ENCODE data around the gene BARX2.

Gene BARX2

DNA sequence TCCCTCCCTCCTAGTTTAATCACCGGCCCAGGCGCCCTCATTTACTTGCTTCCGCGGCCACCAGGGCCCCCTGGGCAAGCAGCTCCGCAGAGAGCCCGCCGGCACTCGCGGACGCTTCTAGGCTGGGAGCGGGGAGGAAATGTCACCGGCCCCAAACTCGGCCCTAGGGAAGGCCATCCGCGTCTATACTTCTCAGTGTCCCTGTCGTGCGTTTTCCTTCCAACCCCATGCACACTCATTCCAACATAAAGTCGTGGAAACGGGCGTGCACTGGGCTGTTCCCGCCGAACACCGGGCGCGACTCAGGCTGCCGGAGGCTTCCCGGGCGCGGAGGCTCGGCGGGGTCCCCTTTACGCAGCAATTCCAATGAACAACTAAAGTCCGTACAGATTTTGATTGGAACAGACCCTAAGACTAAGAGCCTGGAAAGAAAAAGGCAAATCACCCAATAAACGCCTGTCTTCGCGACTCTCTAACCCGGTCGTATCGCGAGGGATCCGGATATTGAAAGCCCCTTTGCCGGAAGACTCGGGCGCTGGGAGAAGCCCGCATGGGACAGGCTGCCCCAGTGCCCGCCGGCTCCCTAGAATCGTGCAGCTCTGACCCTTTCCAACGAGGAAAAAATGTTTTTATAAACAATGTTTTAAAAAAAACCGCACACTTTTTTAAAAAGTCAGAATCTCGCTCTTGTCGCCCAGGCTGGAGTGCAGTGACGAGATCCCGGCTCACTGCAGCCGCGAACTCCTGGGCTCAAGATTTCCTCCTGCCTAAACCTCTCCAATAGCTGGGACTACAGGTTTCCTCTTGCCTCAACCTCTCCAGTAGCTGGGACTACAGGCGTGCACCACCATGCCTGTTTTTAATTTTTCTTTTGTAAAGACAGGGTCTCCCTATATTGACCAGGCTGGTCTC is 1.3 kb upstream of the BARX2 start:
- DNase-seq, result no peak

DNA sequence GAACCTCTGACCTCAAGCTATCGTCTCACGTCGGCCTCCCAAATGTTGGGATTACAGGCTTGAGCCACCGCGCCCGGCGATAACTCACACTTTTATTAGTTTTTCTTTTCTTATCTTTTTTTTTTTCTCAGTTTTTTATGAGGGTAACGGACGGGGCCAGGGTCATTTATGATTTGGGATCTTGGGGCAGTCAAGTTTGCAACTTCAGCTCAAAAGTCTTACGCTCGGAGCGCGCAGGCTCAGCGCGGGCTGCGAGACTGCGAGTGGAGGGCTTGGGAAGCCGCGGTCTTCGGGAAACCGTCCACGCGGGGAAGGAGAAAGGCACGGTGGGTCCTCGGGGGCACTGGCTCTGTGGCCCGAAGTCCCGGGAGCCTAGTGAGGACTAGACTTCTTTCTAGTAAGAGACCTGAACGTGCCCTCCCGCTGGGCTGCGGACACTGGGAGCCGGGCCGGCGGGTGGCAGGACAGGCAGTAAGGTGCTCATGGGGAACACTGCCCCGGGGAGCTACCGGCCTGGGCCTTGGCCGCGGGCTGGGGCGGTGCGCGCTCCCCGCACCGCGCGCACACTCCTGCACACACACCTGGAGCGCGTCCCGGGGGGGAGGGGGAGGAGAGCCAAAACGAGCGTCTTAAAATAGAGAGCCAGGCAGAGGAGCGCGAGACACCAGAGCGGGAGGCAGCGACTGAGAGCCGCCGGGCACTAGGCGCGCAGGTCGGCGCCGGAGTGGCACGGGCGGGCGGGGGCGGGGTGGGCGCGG is 476 bp upstream of the BARX2 start:
- DNase-seq, result no peak

DNA sequence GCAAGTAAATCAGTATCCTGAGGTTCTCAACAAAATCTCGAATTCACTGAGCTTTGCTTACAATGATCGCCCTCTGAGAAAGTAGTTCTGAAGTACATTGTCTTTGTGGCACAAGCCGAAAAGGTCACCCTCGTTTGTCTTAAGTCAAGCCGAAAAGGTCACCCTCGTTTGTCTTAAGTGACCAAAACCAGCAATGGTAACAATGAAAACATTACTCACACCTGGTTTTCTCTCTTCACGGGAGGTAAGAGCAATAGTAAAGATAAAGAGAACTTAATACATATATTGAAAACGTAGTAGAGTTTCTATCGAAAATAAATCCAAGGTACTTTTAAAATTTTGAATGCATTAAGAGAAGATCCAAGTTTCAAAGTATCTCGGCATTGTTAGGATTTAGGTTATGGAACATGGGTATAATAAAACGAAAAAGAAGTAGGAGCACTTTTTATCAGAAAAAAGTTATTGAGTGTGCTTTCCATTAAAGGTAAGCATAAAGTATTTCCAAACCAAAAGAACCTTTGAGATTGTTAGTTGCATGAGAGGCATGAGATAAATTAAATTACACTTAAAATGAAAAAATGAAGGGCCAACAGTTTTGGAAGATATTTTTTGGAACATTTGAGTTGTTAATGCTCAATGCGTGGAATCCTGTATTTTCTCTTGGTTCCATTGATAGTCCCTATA is 1.2 kb downstream of the BARX2 start:
- DNase-seq, result no peak

DNA sequence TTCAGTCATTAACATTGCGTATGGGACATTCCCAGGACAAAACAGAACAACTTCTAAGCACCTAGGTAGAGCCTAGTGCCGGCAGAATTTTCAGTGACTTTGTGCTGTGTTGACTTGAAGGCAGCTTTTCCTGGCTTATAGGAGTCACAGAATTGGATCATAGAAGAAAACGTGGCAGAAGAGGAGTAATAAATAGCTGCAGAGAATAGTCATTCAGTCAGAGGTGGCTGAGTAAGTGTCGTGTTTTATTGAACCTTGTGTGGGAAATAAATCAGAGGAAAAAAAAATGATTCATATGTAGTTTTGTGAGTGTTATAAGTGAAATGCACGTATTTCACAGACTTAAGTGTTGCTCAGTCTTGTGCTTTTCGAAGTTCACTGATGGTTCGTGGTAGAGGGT is 2.1 kb downstream of the BARX2 start:
- DNase-seq, result no peak

DNA sequence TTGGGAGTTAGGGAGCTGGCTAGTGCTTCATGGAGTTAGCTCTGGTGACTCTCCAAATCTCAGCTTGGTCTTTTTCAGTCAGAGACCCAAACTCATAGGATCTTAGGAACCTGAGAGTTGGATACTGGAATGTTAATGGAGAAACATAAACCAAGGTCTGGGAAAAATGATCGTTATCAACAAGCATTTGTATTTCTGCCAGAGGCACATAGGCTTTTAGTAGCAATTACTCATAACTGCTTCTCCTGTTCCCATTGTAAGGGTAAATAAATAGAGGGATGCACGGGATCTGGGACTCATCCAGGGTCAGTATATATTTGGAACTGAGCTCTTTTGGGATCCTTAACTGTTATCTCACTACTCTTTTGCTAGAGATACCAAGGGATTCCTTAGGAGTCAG is 4.8 kb downstream of the BARX2 start:
- no peak for DNase-seq

DNA sequence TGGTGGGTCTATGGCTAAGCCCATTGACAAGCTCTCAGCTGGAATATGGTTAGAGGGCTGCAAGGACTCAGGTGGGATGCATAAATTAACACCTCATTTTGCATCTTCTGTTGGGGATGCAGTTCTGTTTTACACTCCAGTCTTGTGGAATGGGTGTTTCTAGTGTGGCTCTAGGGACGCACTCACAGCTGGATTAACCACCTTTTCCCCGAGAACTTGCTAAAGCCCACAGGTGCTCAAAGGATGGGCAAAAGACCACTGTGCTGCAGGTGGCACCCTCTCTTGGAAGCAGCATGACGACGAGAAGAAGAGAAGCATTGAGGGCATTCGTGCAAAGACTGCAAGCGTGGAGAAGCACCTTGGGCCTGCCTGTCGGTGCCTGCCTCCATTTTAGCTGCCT is 6.9 kb downstream of the BARX2 start:
- DNase-seq, result no peak

DNA sequence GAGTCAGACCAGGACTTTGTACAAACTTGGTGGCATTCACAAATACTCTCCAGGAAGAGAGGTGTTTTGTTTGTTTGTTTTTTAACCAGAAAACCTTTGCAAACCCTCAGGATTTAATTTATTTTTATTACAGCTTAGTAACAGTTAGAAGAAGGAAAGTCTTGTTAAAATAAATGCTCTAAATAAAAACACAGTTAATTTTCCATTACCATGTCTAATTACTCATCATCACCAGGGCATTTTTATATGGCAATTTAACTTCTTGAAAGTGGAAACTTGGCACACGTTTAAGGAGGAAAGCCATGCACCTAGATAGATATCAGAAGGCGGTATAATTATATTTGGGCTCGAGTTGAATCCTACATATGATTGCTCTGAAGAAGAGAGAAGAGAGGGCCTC is 7.4 kb downstream of the BARX2 start:
- DNase-seq, result no peak

DNA sequence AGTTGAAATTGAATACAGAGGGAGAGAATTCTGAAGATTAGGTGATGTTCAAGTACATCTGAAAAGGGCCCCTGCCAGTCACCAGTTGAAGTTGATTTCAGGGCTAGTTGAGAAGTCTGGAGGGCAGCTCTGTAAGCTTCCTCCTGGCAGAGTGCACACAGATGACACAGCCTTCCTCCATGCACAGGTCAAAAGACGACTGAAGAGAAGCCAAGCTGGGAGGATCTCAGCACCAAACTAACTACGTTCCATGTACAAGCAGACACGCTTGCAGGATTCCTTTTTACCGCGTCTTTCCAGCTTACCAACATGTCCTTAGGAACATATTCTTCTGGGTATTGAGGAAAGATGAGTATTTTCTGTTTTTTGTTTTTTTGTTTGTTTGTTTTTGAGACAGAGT is 7.9 kb downstream of the BARX2 start:
- DNase-seq, result no peak

DNA sequence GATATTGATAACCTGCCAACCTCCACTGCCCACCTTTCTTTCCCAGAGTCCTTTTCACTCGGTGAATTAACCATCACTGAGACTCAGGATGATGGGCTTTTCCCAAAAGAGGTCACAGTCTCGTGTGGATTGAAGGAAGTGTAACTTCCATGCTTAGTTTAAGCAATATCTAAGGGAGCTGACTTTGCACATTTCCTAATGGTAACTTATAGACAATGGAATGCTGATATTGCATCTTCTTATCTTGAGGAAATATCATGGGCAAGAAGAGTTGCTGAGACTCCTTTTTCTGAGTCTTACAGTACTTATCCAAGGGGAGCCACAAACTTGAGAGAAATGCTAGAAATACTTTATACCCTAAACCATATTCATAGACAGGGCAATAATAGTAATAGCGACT is 8.8 kb downstream of the BARX2 start:
- DNase-seq, result no peak

DNA sequence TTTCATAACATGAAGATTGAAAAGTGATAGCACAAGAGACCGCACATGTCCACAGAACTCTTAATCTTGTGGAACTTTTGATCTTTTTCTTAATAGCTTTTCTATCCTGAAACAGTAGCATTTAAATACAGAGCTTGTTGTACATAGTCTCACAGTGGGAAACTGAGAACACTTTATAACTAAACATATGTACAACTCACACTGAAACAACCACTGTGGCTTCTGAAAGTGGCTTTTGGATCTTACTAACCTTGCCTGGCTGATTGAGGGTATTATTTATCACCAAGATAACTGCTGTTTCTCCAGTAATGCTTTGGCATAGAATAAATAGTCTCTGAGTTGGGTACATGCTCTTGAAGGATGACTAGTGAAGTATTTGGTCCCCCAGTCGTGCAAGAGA is 10.2 kb downstream of the BARX2 start:
- DNase-seq, result no peak

DNA sequence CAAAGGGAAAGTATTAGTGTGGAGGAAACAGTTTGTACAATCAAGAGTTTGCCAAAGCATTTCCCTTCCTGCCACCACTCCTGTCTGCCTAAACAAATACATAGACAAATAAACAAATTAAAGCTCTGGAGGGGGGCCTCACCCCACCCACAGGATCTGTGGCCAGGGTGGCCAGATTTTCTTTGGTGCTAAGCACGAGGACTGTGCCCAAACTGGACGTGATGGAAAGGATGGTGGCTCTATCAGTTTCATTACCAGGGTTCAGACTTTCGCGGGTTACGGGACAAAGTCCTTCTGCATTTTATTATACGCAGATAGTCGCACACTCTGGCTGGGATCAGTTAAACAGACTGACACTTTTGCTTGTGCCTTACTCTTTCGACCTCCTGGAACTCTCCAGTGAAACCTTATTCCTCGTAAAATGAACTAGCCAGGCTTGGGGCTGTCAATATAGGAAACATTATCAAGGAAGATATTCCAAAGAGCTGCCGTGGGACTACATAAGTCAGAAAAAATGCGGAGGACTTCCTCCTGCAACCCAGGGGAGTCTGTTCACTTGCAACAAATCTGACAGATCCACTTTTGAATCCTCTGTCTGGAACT is 11.2 kb downstream of the BARX2 start:
- DNase-seq, result no peak

DNA sequence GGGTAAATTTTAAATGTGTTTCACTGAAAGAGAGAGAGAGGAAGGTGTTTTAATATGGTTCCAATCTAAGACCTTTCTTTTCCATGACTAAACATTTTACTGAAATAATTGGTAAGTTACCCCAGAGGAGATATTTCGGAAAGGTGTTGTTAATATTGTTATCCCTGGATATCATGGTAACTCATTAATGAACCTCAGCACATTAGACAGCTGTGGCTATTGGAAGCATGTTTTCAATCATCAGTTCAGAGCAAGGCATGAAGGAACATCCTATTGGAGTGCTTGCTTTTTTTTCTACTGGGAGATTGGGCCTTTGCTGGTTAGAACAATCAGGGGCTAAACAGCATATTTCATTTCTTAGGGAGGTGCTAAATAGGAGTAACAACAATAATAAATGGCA is 11.8 kb downstream of the BARX2 start:
- no peak for DNase-seq

DNA sequence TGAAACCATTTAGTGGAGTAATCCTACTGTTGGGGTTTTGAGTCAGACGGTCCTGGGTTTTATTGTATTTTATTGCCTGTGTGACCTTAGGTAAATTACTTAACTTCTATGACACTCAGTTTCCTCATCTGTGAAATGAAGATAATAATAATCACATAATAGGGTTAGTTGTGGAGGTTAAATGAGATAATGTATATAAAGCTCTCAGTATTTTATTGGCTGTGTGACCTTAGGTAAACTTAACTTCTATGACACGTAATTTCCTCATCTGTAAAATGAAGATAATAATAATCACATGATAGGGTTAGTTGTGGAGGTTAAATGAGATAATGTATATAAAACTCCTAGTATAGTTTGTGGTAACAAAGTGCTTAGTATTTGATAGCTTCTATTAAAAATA is 13.2 kb downstream of the BARX2 start:
- DNase-seq, result no peak

DNA sequence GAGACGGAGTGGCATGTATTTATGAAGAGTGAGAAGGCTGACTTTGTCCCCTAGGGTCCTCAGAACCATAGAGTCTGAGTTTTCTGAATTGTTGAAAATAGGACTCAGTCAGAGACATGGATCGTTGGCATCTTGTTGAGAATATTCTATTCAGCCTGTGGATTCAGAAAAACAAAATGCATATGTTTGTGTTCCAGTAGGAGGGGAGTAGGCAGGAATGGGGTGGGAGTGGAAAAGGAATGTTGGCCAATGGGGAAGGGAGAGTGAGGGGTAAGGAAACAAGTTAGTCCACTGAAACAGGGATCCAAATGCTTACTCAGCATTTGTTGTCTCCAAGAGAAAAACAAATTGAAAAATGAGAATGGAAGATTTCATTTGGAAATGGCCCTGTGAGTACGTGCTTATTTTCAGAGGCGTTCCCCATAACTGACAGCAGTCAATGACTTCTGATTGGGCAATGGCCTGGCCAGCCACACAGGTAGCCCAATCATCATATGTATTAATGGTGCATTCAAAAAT is 14.7 kb downstream of the BARX2 start:
- no peak for DNase-seq

DNA sequence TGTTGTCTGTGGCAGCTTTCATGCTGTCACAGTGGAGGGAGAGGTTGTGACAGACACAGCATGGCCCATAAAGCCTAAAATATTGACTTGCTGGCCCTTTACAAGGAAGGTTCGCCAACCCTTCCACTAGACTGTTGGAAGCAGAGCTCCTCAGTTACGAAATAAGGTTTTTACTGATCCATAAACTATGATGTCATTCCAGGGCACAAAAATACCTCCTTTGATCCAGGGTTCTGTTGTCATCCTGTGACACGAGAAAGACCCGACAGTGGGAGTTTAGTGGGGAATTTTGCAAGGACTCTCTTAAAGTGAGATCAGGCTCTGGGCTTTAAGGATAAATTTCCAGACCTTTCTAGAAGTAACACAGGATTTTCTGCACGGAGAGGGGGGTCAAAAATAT is 15.7 kb downstream of the BARX2 start:
- no peak for DNase-seq

DNA sequence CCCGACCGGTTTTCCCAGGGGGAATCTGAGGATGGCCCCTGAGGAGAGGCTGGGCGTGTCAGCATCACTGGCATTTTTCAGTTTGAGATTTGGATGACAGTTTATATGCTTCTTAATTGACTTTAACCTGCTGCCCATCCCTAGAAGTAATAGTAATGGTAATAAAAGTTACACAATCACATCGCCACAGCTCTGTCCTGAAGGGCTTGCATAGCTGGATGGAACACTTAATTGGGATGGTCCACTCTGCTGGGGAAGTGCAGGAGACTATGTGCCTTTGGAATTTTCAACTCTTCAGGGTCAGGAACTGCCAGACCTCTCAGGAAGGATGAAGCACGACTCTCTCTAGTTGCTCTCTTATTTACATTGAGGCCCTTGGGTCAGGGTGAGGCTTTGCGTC is 16.2 kb downstream of the BARX2 start:
- no peak for DNase-seq

DNA sequence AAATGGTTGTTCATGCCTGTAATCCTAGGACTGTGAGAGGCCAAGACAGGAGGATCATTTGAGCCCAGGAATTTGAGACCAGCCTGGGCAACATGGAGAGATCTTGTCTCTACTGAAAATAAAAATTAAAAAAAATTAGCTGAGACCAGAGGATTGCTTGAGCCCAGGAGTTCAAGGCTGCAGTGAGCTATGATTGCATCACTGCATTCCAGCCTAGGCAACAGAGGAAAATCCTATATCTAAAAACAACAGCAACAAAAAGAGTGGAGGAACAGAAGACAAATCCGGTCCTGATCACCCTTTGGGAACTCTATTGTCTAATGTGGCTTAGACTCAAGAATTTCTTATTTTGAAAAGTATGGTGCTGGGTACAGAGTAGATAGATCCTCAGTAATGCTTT is 17.3 kb downstream of the BARX2 start:
- DNase-seq, result no peak

DNA sequence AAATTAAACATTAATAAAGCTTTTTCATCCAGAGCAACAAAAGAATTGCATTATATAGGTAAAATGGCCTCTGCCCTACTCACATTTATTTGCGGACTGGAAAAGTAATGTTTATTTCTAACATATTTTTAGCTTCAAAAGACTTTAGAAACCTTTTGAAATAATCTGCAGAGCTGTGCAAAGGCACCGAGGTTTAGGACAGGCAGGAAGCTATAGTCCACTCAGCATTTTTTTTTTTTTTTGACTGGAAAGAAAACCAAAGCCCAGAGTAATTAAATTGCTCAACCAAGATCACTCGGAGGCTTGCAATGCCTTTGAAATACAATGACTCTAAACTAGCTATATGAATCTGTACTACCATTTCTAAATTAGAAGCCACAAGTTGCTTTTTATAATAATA is 19.1 kb downstream of the BARX2 start:
- no peak for DNase-seq

DNA sequence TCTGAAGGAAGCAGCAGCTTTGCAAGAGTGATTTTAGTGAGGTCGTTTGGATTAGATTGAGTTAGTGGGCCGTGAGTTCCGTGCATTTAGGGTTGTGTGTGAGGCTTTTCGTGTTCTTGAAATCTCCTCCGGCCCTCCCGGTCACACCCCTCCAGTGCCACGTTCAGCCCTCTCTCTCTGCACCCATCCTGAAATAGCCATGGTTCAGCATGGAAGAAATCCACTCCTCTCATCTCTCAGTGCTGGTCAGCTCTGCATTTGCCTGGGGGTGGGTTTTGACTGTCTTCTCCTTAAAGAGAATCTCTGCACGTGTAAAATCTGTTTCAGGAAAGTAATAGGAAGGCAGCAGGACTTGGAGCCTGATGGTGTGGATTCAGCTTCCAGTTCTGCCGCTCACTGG is 19.8 kb downstream of the BARX2 start:
- DNase-seq, result no peak

DNA sequence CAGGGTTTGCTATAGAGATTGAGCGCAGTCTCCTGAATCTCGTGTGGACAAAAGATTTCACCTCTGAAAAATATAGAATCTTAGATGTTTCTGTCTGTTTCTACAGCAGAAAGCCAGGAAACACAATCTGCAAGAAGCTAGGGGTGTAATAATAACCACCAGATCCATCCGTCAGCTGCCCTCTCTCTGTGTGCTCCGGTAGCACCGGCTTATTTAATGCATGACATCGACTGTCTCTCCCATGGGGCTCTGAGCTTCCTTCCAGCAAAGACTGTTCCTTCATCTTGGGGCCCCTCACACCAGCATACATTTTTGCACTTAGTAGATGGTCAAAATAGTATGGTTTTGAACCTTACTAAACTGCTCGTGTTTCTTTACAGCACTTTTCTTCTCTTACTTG is 20.2 kb downstream of the BARX2 start:
- no peak for DNase-seq

DNA sequence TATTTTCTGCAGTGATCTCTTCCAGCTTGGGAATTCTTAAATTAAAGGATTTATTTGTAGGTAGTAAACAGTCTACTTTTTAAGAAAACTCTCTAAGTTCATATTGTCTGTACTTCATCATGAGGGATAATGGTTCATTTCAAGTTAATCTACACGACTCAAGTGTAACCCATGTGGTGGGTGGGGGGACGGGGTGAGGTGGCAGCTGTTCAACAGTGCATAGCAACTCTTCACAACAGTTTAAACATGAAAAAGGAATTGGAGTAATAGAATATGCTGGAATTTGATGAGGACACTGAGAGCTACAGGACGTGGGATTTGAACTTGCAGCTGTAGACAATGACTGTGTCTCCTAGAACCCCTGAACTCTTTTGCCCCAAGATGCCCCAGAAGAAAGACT is 20.8 kb downstream of the BARX2 start:
- DNase-seq, result no peak

DNA sequence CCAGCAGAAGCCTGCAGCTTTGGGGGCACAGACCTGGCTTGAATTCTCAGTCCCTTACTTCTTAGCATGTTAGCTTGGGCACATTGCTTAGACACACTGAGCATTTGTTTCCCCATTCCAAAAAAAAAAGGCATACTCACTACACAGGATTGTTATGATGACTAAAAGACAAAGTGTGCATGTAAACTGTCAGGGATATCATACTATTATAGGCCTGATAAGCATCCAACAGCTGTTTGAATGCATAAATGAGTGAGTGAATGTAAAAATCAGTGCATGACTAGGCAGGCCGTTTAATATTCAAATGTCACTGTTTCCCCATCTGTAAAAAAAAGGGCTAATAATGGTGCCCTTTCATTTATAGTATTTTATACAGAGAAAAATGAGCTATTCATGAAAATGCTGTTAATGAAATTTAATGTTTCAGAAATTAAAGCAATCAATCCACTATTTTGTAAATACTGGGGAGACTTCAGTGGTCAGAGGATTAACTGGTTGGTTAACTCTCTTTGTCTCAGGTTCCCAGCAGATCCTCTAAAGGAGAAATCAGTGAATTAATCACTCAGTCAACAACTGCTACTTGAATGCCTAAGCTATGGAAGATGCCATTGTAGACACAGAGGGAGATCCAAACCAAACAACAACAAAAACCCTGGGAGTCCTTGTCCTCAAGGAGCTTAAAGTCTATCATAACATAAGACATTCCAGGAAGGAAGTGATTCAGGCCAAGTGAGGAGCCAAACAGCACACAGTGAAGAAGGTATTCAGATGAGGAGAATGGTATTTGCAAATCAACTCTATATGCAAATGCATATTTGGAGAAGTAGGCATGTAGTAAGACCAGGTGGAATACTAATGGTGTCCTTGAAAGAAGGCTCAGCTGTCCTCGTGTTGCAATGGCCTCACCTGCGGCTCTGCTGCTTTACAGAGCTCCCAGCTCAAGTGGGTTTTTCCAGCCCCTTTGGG is 26.8 kb downstream of the BARX2 start:
- no peak for DNase-seq

Data from MV-4-11 (cell line).